GM18868 (cell line): ENCODE results near the gene BLTP3A.
"Not testable (repeated sequence)": the region's sequence is repeated elsewhere in the genome, so short reads cannot be mapped to it uniquely, and the experiment has no call there.

Experiments used
- ATAC-seq: cut with Tn5 transposase; IDR thresholded peaks from one replicate; pipeline ENCODE4 v1.9.1; 2021; ENCODE audit warnings: mild to moderate bottlenecking, moderate library complexity; ENCODE audit not compliant: unreplicated experiment

BLTP3A gene

GRCh38 chr6:34792605-34793500, 970 bp downstream of the BLTP3A start:
- ATAC-seq, result peak; percentile 5

- no peak for ATAC-seq
Observed at GRCh38 chr6:34793877-34794276, 2.0 kb downstream of the BLTP3A start.

- no peak for ATAC-seq
Observed at GRCh38 chr6:34795836-34796425, 4.0 kb downstream of the BLTP3A start.

GRCh38 chr6:34798057-34798456, 6.2 kb downstream of the BLTP3A start:
- ATAC-seq, result no peak

- no peak for ATAC-seq
Observed at GRCh38 chr6:34799547-34799946, 7.7 kb downstream of the BLTP3A start.

- no peak for ATAC-seq
Observed at GRCh38 chr6:34804543-34804942, 12.7 kb downstream of the BLTP3A start.

- not testable (repeated sequence) for ATAC-seq
Observed at GRCh38 chr6:34805074-34805473, 13.2 kb downstream of the BLTP3A start.

- ATAC-seq, result no peak
Observed at GRCh38 chr6:34806738-34807453, 15.0 kb downstream of the BLTP3A start.

GRCh38 chr6:34808473-34808872, 16.6 kb downstream of the BLTP3A start:
- ATAC-seq, result not testable (repeated sequence)

GRCh38 chr6:34809419-34809818, 17.5 kb downstream of the BLTP3A start:
- ATAC-seq, result not testable (repeated sequence)

GRCh38 chr6:34810017-34810882, 18.4 kb downstream of the BLTP3A start:
- no peak for ATAC-seq

GRCh38 chr6:34810936-34811632, 19.2 kb downstream of the BLTP3A start:
- peak; percentile 95 for ATAC-seq

- no peak for ATAC-seq
Observed at GRCh38 chr6:34813028-34813713, 21.3 kb downstream of the BLTP3A start.

GRCh38 chr6:34816635-34817301, 24.9 kb downstream of the BLTP3A start:
- no peak for ATAC-seq

GRCh38 chr6:34817446-34817845, 25.6 kb downstream of the BLTP3A start:
- ATAC-seq, result no peak

GRCh38 chr6:34818872-34819570, 27.1 kb downstream of the BLTP3A start:
- not testable (repeated sequence) for ATAC-seq

GRCh38 chr6:34819571-34820480, 27.9 kb downstream of the BLTP3A start:
- ATAC-seq, result no peak
